NCI-H2196 (cell line): Measurements from ENCODE around the gene RFX7.

ENCODE experiments used
- DNase-seq: peaks from one replicate; lab custom pipeline; 2025; ENCODE audit not compliant: unreplicated experiment; lab: John Stamatoyannopoulos, UW

The RFX7 gene

GRCh38 chr15:56244038-56244810 lies 545 bp upstream of the RFX7 start:
- DNase-seq, result peak; percentile 66

GRCh38 chr15:56242576-56243162 lies 1.0 kb downstream of the RFX7 start:
- no peak for DNase-seq

DNA sequence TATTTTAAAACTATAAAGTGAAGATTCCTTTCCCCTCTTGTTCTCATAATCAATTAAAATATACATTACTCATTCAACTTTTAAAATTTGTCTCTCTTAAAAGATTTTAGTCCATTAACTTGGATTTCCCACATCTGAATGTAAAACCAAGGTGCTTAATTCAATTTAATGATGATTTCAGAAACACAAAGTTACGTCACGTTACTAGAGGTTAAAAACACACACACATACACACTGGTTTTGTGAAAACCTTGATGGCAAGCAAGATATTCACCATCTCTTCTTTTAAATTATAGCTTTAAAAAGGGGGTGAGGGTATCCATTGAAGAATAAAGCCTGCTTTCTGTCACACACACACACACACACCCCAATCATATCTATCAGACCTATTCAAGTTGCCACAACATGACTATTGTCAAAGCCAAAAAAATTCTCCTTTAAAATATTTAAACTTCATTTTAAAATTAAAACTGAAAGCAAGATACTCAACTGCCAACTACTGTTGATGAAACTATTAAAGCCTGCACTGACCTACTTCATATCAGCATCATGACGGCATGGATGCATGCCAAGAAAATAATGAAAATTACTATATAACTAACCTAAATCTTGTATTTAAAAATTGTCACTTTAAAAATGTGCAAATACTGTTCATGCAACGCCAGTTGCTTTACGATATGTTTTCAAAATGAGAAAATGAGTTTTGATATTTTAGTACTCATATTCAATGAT lies 2.1 kb downstream of the RFX7 start:
- DNase-seq, result no peak

GRCh38 chr15:56240390-56240789 lies 3.3 kb downstream of the RFX7 start:
- DNase-seq, result no peak

DNA sequence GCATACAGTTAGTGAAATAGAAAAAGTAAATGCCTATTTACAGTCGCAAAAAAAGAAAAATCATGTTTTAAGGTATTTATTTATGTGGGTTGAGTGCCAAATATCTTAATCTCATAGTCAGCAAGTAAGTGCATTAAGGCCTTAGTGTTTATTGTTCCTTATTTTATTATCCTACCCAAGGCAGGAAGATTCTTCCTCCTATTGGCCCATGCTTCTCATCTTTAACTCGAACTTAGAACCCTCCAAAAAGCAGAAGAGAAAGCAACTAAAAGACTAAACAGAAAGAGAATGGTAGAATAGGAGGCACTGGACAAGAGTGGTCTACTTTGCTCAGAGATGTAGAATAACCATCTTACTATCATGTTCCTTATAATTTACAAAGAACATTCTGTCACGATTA lies 7.5 kb downstream of the RFX7 start:
- DNase-seq, result no peak

GRCh38 chr15:56234804-56235203 lies 8.9 kb downstream of the RFX7 start:
- DNase-seq, result no peak

DNA sequence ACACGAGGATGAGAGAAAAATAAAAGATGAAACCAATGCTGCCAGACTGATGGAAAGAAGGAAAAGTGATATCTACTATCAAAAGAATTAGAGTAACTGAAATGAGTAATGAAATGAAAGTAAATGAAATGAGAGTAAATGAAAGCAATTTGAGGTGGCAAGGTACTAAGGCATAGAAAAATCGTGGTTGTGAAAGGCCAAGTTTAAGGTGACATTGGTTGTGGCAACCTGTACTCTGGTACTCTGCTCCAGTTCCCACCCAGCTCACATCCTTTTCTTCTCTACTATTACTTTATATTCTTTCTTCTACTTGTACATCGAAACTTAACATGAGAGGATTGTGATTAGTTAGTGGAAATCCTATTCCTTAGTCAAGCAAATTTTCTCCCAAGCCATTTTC lies 10.1 kb downstream of the RFX7 start:
- DNase-seq, result no peak

GRCh38 chr15:56232058-56232457 lies 11.6 kb downstream of the RFX7 start:
- no peak for DNase-seq

GRCh38 chr15:56228854-56229253 lies 14.8 kb downstream of the RFX7 start:
- no peak for DNase-seq

DNA sequence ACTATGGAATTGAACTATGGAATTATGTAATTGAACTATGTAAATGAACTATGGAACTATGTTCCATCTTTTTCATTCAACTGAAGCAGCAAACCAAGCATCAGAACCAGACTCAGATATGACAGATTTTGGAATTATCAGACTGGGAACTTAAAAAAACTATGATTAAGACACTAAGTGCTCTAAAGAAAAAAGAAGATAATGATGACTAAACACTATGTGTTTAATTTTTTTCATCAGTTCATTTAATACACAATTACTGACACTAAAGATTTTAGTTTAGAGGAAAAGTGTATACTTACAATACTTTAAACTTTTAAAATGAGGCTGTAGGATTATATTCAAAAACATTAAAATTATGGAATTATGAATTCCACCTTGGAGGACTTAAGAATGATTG lies 15.3 kb downstream of the RFX7 start:
- DNase-seq, result no peak

DNA sequence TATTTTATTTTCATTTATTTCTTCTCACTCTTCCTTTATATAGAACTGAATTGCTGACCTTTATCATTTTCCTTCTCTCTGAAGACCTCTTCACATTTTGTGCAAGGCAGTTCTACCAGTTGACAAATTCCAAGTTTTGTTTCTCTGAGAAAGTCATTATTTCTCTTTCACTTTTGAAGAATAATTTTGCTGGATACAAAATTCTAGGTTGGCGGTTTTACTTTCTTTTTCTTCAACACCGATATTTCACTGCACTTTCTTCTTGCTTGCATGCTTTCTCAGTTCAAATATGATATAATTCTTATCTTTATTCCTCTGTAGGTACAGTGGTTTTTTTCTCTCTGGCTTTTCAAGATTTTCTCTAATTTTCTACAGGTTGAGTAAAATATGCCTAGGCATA lies 15.9 kb downstream of the RFX7 start:
- DNase-seq, result no peak

DNA sequence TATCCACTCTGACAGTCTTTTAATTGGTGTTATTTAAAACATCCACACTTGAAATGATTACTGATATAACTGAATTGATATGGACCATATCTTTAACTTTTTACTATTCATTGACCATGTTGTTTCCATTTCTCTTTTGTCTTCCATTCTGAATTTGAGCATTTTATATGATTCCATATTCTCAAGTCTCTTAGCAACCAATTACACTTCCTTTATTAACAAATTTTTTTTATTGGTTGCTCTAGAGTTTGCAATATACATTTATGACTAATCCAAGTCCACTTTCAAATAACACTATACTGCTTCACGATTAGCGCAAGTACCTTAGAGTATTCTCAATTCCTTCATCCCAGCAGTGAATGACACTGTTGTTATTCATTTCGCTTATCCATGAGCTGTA lies 16.4 kb downstream of the RFX7 start:
- no peak for DNase-seq

- no peak for DNase-seq
Observed at GRCh38 chr15:56225520-56225919, 18.2 kb downstream of the RFX7 start.

GRCh38 chr15:56222302-56222701 lies 21.4 kb downstream of the RFX7 start:
- no peak for DNase-seq

GRCh38 chr15:56217341-56217740 lies 26.3 kb downstream of the RFX7 start:
- no peak for DNase-seq

GRCh38 chr15:56215769-56216168 lies 27.9 kb downstream of the RFX7 start:
- DNase-seq, result peak; percentile 8

DNA sequence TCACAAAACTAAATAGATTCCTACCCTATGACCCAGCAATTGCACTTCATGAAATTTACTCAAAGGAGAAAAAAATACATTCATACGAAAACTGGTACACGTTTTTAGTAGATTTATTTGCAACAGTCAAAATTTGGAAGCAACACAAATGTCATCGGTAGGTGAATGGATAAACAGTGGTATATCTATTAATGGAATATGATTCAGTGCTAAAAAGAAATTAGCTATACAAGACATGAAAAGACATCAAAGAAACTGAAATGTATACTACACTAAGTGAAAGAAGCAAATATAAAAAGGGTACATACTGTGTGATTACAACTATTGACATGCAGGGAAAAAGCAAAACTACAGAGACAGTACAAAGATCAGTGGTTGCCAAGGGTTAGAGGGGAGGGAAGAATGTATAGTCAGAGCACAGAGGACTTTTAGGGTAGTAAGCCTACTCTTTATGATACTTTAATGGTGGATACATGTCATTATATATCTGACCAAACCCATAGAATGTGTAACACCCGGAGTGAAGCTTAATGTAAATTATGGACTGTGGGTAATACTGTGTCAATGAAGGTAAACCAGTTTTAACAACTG lies 31.6 kb downstream of the RFX7 start:
- DNase-seq, result no peak

DNA sequence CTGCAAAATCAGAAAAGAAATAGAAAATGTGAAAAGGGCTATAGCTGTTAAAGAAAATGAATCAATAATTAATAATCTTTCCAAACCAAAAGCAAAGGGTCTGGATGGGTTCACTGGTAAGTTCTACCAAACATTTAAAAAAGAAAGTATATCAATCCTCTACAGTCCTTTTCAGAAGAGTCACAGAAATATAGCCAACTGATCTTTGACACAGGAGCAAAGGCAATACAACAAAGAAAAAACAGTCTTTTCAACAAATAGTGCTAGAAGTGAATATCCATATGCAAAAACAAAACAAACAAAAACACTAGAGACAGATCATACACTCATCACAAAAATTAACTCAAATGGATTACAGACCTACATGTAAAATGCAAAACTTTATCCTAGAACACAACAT lies 32.6 kb downstream of the RFX7 start:
- no peak for DNase-seq

GRCh38 chr15:56208641-56209155 lies 35.0 kb downstream of the RFX7 start:
- no peak for DNase-seq

- no peak for DNase-seq
Observed at GRCh38 chr15:56208185-56208584, 35.5 kb downstream of the RFX7 start.

DNA sequence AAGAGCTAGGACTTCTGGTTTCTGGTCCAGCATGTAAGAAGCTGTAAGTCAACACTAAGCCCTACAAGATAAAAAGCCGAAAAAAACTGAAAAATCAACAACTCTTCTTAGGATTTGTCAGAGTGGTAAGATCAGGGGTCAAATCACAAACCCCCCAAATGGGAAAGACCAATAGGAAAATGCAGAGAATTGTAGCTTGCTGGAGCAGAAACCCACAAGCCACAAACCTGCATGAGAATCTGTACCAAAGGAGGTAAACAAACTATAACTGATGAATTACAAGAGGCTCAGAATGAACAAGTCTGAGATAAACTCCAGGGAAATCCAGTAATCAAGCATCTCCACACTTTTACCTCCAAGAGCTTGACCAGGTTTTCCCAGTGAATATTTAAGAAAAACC lies 36.0 kb downstream of the RFX7 start:
- no peak for DNase-seq

DNA sequence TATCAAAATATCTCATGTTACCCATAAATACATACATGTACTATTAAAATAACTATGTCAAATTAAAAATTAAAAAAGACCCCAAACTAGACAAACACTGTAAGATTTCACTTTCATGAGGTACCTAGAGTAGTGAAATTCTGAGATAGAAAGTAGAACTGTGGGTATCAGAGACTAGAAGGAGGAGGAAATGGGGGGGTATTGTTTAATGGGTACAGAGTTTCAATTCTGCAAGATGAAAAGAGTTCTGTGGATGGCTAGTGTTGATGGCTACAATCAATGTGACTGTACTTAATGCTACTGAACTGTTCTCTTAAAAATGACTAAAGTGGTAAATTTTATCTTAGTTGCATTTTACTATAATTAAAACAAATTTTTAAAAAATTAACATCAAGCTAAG lies 36.6 kb downstream of the RFX7 start:
- DNase-seq, result no peak
